Measurements from ENCODE around the gene SDR42E2.
A peak's percentile ranks its signal among the peaks of the same experiment; 100 is the strongest.
"Not testable (repeated sequence)": the region's sequence is repeated elsewhere in the genome, so short reads cannot be mapped to it uniquely, and the experiment has no call there.

Gene SDR42E2

DNA sequence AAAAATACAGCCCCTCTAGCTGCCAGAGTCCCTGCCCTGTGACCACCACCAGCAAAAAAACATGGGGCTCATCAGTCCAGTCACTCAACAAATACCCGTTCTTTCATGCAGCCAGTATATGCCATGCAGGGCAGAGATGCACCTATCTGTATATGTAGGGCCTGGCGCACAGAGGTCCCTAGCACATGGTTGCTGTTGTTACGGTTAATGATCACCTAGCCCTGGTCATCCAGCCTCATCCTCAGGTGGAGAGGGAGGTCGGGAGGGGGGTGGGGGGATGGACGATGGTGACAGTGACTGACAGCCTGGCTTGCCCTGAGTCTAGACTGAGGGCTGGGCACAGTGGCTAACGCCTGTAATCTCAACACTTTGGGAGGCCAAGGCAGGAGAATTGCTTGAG is 1.5 kb downstream of the SDR42E2 start:
- DNase-seq, result no peak

DNA sequence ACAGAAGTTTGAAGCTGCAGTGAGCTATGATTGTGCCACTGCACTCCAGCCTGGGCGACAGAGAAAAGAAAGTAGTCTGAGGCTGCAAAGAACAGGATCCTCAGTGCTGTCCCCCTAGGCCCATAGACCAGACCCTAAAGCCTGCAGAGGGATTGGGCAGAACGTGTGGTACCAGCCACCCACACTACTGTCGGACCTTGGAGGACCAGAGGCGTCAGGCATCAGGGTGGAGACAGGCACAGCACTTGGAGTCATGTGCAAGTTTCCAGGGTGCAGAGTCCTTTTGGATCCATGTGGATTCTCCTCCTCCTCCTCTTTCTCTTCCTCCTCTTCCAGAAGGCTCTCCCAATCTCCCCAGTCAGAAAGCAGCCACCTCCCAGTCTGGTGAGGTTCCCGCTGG is 2.2 kb downstream of the SDR42E2 start:
- DNase-seq, result no peak

DNA sequence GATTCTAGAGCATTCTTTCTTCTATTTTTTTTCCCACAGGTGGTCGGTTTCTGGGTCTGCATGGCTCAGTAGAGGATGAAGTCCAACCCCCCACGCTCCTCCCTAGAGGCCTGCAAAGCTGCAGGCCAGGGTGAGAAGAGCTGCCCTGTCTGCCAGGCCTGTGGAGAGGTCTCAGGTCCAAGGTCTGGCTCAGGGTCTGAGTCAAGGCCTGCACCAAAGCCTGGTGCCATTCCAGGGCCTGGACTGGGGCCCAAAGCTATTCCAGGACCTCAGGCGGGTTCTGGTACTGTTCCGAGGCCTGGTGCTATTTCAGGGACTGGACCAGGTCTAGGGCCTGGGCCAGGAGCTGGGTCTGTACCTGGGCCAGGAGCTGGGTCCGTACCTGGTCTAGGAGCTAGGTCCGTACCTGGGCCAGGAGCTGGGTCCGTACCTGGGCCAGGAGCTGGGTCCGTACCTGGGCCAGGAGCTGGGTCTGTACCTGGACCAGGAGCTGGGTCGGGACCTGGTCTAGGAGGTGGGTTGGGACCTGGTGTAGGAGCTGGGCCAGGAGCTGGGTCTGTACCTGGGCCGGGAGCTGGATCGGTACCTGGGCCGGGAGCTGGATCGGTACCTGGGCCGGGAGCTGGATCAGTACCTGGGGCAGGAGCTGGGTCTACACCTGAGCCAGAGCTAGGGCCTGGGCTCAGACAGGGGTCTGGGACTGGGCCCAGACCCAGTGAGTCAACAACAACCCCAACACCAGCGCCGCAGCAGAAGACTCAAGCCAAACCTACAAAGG is 3.4 kb downstream of the SDR42E2 start:
- DNase-seq, result no peak

DNA sequence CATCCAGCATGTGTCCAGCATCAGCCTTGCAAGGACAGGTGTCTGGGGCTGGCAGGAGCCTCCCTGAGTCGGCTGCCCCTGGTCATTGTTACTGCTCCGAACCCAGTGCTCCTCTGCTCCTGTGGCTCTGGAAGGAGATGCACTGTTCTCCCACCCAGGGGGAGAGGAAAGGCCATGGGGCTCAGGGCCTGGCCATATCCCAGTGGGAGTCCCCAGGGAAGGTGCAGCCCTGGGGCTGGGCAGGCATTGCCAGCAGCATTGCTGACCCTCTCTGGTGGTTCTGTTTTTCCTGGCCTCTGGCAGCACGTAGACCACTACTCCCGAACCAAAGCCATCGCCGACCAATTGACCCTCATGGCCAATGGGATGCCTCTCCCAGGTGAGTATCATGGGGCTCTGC is 9.6 kb downstream of the SDR42E2 start:
- DNase-seq, result no peak

DNA sequence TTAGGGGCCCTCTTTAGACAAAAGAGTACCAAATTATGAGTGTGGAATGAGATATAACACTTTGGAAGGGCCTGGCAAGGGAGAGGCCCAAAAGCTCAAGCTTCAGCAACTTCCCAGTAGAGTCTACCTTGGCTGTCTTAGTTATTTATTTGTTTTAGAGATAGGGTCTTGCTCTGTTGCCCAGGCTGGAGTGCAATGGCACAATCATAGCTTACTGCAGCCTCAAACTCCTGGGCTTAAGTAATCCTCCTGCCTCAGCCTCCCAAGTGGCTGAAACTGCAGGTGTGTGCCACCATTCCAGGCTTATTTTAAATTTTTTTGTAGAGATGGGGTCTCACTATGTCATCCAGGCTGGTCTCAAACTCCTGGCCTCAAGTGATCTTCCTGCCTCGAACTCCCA is 10.3 kb downstream of the SDR42E2 start:
- DNase-seq, result not testable (repeated sequence)

DNA sequence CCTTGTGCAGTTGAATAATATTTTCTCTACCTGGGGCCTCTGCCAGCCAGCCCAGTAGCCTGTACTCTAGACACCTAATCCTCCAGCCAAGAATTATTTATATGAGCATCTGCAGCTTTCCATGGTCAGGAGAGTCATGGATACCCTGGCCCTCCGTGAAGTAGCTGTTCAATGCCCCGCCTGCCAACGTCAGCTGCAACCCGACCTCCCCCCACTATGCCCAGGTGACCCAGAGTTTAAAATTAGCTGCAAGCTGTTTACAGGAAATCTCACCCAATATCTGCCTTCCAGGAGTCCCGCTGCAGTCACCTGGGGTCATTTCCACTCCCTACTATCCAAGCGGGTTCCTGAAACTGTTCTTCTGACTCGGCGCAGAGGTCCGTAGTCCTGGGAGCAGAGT is 12.3 kb downstream of the SDR42E2 start:
- DNase-seq, result no peak

DNA sequence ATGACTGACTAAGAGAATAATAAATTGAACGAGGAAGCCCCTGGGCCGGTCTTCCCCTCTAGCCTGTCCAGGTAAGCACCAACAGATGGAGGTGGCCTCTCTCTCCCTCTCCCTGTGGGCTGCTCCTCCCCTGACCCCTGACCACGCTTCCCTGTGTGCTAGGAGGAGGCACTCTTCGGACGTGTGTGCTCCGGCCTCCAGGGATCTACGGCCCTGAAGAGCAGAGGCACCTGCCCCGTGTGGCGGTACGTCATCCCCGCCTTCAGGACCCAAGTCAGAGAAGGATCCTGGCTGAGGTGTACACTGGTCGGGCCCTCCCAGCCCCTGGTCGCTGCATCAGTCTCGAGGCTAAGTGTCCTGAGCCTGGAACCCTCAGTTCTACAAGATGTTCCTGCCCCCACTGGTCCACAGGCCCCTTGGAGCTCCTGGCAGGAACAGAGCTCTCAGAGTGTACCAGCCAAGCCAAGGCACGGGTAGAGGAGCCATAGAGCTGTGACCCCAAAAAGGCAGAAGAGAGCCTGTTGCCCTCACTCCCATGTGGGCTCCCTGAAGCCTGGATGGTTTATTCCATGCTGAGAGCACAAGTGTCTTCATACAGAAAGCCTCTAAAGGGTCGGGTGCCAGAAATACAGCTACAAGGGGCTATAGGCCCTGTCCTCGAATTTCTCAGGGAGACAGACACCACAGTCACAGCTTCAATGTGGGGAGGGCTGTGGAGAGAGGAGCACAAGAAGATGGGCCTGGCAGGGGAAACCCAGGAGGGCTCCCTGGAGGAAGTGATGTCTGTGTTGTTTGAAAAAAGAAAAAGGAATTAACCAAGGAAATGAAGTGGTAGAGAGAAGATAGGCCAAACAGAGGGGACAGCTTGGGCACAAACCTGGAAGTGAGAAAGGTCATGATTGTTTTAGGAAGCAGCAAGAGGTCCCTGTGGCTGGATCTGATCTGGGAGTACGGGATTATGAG is 15.9 kb downstream of the SDR42E2 start:
- DNase-seq, result no peak

DNA sequence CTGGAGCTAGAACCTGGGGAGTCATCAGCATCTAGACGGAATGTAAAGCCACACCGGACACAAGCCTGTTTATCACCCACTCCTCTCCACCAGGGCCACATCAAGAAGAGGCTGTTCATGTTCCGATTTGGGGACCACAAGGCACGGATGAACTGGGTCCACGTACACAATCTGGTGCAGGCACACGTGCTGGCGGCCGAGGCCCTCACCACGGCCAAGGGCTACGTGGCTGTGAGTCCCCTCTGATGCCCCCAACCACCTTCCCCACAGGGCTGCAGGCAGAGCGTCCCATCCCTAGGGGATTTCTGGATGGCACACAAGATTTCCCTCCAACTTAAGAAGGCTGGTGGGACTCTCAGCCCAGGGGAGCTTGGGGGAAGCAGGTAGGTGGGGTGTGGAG is 19.1 kb downstream of the SDR42E2 start:
- no peak for DNase-seq

DNA sequence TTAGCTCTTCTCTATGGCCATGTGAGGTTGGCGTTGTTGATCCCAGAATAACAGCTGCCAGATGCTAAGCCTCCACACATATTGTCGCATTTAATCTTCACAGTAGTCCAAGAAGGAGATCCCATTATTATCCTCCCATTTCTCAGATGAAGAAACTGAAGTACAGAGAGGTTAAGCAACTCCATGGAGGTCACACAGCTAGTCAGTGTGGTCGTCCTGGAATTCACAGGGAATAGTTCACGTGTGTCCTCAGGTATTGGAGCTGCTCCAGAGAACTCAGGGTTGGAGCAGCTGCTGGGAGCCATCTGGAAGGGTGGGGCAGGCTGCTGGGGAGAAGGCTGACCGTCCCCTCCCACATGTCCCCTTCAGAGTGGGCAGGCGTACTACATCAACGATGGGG is 19.5 kb downstream of the SDR42E2 start:
- DNase-seq, result no peak

DNA sequence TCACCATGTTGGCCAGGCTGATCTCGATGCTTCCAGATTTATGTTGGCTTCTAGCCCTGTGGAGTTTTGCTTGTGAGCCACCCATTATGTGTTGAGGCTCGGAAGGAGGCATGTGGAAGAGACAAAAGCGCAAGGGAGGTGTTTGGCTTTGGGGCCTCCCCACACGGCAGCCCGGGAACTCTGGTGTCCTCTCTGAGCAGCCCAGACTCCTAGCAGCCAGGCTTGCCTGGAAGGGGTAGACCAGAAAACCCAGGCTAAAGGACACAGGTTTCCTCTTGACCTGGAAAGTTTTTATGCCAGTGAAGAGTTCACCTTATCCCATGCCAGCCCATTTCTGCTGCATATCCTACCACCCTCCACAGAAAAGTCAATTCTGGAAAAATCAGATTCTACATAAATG is 21.0 kb downstream of the SDR42E2 start:
- DNase-seq, result no peak

DNA sequence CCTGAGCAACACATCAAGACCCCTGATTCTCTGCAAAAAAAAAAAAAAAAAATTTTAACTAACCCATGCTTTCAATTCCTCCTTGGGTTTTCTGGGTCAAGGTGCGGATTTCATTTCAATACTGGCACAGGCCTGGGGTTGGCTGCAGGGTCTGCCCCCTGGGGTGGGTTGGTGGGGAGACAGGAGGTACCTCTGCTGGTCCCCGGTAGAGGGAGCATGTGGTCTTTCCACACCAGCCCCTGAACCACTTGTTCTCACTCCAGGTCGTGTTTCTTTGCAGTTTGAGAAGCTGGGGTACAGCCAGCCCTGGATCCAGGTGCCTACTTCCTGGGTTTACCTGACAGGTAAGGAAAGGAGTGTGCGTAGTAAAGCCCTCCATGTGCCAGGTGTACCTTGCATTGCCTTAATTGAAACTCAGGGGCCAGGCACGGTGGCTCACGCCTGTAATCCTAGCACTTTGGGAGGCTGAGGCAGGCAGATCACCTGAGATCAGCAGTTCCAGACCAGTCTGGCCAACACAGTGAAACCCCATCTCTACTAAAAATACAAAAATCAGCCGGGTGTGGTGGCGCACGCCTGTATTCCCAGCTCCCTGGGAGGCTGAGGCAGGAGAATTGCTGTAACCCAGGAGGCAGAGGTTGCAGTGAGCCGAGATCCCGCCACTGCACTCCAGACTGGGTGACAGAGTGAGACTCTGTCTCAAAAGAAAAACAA is 21.8 kb downstream of the SDR42E2 start:
- DNase-seq, result no peak

DNA sequence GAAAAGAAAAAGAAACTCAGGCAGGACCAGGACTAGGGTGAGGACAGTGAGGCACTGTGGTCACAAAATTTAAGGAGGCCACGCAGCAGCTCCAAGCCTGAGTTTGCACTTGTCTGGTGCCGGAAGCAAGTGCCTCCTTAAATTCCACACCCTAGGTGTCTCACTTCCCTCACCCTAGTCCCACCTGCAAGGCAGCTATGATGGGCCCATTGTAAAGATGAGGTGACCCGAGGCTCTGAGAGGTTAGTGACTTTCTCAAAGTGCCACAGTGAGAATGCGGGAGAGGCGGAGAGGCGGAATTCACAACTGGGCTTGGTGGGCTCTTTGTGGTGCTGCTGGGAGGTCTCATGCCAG is 22.3 kb downstream of the SDR42E2 start:
- DNase-seq, result no peak

DNA sequence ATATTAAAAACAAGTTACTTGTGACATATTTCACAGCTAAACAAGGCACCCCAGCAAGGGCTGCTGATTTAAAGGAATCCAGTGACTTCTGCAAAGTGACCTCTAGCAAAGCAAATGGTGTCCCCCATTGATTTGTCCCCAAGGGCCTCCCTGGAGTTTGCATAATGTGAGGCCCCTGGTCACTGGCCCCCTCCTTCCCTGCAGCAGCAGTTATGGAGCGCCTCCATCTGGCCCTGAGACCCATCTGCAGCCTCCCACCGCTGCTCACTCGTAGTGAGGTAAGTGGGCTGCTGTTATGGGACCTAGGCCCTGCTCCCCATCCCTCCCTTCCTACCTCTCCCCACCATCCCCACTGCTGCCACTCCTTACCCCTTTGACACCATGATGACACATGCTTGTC is 24.2 kb downstream of the SDR42E2 start:
- no peak for DNase-seq

DNA sequence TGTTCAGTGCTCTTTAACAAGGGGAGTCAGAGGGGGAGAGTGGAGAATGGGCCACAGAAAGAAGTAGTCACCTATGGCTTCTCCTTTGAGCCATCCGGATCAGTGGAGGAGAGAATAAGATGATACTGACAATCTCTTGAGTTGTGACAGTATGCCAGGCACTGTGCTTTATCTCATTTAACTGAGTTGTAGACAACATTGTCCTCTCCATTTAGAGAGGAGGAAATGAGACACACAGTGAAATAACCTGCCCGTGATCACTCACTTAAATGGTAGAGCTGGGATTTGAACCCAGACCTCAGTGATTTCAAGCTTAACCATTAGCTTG is 25.9 kb downstream of the SDR42E2 start:
- DNase-seq, result no peak

DNA sequence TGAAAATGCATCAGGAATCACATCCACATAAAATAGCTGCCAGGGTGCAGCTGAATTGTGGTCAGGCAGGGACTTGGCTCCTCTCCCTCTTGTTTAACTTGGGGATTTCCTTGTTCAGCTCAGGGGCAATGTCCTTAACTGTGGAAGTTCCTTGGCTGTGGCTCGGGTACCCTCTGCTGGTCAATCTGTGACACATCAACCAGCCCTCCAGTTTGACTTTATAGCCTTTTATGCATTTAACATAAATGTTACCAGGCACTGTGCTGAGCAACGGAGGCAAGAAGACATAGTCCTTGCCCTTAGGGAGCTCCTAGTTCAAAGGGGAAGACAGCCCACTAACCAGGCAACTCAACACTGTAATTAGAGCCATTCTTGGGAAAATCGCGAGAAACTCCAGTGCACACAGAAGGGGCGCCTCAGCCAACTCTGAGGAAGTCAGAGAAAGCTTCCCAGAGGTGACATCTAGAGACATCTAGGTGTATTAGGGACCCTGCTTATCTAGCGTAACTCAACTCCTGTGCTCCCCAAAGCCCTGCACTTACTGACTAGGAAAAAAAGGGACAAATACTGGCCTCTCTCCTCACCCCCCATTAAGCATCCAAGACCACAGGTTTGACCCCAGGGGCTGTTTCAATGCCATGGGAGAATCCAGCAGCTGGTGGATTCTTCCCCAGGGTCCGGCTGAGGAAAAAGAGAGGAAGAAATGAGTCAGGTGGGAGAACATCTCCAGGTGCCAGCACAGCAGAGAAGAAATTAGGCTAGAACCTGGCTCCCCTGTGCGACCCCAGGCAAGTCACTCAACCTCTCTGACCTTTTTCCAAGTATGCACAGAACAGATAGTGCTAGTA is 26.5 kb downstream of the SDR42E2 start:
- DNase-seq, result peak; percentile 66

DNA sequence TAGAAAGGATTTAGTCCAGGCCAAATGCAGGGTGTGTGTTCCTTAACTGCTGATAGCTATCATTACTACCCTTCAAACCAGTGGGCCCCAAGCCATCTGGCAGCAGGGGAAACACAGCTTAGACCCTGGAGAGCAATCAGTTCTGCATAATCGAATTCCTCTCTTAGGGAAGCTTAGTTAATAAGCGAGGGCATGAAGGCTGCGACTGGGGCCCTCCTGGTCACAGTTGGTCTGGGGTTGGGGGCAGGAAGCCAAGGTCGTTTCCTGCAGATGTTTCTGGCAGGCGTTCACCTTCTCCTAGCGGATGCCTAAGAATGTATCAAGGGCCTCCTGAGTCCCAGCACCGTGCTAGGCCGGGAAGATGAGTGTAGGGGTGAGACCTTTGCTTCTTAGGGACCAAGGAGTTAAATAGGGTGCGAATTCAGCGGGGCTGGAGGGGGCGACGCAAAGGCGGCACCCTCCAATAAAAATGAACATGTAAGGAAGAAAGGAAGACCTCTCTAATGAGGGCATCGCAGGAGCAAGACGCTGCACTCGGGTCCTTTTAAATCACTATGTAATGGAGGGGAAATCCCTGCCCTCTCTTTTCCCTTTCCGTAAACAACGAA is 27.3 kb downstream of the SDR42E2 start:
- DNase-seq, result no peak

DNA sequence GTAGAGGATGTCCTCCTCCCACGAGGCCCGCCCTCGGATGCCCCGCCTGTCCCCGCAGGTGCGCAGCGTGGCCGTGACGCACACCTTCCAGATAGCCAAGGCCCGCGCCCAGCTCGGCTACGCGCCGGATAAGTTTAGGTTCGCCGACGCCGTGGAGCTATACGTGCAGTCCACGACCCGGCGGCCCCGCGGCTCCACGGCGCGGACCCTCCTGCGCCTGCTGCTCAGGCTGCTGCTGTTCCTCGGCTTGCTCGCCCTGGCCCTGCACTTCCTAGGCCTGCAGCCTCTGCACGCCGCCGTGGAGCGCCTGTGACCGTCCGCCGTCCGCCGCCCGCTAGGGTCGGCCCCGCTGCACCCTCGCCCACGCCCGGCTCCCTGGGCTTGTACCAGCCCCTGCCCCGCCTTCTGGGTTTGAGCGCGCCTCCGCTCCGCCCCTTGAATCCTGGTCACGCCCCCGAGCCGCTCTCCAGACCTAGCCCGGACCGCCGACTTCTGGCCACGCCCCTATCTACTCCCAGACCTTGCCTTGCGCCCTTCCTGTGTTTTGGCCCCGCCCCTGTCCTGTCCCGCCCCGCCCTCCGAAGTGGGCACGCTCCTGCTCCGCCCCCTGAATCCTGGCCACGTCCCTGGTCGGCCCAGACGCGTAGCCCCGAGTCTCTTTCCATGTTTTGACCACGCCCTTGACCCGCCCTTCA is 27.9 kb downstream of the SDR42E2 start:
- no peak for DNase-seq

DNA sequence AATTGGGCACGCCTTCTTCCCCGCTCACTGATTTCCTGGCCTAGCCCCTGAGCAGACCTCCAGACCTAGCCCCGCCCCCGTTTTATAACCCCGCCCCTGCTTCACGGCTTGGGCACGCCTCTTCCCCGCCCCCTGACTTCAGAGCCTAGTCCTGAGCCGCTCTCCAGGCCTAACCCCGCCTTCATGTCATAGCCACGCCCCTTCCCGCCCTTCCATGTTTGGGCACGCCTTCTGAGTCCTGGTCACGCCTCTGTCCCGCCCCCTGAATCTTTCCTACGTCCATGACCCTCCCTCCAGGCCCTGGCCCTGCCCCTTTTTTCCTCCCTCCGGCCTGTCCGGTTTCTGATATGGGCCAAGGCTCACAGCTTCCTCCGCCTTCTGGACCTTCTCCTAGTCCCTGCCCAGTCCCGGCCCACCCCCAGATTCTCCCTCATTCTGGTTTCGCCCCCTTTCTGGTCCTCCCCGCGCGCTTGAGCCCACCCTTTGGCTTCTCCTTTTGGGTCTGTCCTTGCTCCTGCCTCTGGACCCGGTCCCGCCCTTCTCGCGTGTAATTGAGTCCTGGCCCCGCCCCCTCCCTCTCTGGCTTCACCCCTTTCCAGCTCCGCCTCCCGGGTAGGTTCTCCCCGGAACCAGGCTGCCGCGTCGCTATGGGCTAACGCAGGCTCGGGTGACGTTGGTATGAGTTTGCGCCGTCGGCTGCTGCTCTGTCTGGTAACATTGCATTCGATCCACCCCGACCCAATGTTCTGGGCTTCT is 28.6 kb downstream of the SDR42E2 start:
- peak; percentile 99 for DNase-seq

DNA sequence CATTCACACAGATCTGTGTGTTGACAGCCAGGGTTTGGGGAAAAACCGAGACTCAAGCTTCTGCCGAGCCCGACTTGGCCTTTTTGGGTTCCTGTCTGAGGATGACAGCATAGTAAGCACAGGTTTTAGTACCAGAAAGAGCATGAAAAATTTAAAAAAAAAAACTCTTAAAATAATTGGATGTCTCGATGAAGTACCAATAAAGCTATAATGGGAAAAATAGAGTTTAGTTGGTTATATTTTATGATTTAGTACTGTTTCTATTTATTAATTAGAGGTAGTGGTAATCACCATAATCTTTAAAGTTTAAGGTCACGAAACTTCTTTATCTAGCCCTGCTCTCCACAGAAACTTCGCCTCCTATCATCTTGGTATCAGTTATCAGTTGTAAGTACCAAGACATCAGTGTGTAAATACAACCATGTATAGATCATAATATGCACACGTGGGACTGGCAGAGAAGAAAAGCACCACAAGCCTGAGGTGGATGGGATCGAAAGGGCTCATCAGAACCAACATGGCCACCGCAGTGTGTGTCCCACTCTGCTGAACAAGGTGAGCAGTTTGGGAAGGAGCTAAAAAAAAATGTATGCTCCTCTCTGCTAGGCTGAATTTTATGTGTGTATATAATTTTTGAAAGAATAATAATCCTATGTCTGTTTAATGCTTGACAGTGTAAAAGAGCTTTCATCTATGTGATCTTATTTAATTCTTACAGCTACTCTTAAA is 29.4 kb downstream of the SDR42E2 start:
- DNase-seq, result no peak
